Diencephalon (tissue), 1 donor: ENCODE data around the gene CALML4. TPM values are rescaled to one million over a fixed set of nuclear protein-coding genes. Genes with fewer than 3 reads are reported as not detected.

ENCODE experiments used
- total RNA-seq: library from RNA; depleted of rRNA; stranded (reverse); fragments of >200 nt; gene quantifications from one replicate; pipeline ENCODE4 v1.2.3, GENCODE V29; 2014

Gene CALML4
- total RNA-seq, result 3.5 TPM

GRCh38 chr15:68204776-68205557 is at the start of gene CALML4:
TSS of gene CALML4 (minus strand) at chr15:68205332. CDS start at chr15:68205247, 85 bp downstream.

GRCh38 chr15:68229386-68230156 is 24.4 kb upstream of the CALML4 start, which contains the start of gene CLN6:
TSS of gene CLN6 (minus strand) at chr15:68229728. CDS start at chr15:68229584, 144 bp downstream.

Other genes starting within 250 kb of the CALML4 start
- 23.8 TPM for gene PIAS1, start 151.0 kb downstream of the CALML4 start, total RNA-seq
- gene CLN6, start 24.4 kb upstream of the CALML4 start, total RNA-seq, result 6.9 TPM
- 209 TPM for gene FEM1B, start 72.4 kb upstream of the CALML4 start, total RNA-seq
- gene ITGA11, start 226.8 kb upstream of the CALML4 start, total RNA-seq, result 0.92 TPM